ENCODE measurements around the gene SLC24A4. TPM values are rescaled to one million over a fixed set of nuclear protein-coding genes. Genes with fewer than 3 reads are reported as not detected.

The SLC24A4 gene
- total RNA-seq, 1 donor from 2014 or later, result not detected

DNA sequence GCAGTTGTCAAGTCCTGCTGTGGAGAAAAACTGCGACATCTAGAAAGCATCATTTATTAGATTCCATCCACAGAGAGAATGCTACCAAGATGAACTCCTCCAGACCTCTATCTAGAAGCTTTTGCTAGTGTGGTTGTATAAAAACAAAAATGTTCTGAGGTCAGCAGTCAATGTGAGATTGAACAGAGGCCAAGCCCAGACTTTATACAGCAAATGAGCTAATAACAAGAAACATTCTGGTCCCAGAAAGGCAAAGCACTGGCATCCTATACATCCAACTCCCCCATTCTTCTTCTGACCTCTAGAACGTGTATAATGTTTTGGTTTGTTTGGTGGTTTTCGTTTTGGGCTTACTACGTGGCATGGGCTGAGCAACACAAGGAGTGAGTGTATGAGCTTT is 163.9 kb downstream of the SLC24A4 start:
- TF ChIP-seq, protein P1, sequence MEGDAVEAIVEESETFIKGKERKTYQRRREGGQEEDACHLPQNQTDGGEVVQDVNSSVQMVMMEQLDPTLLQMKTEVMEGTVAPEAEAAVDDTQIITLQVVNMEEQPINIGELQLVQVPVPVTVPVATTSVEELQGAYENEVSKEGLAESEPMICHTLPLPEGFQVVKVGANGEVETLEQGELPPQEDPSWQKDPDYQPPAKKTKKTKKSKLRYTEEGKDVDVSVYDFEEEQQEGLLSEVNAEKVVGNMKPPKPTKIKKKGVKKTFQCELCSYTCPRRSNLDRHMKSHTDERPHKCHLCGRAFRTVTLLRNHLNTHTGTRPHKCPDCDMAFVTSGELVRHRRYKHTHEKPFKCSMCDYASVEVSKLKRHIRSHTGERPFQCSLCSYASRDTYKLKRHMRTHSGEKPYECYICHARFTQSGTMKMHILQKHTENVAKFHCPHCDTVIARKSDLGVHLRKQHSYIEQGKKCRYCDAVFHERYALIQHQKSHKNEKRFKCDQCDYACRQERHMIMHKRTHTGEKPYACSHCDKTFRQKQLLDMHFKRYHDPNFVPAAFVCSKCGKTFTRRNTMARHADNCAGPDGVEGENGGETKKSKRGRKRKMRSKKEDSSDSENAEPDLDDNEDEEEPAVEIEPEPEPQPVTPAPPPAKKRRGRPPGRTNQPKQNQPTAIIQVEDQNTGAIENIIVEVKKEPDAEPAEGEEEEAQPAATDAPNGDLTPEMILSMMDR (IDR thresholded peaks at IDR 0.05; ENCODE audit: insufficient read depth, low read length, severe bottlenecking), result no peak
- no peaks in the 10 kb centered on the region for H3K27me3 ChIP-seq (ENCODE audit: control insufficient read depth, insufficient read depth, low read length)
- H3K4me3 ChIP-seq (ENCODE audit: low read depth, low read length), result no peak overlapping the region
- H3K36me3 ChIP-seq (ENCODE audit: control insufficient read depth, insufficient read depth, low read length), result no peaks in the 10 kb centered on the region
- DNase-seq (ENCODE audit: low read depth) (no peak), FAIRE-seq (no peak)

DNA sequence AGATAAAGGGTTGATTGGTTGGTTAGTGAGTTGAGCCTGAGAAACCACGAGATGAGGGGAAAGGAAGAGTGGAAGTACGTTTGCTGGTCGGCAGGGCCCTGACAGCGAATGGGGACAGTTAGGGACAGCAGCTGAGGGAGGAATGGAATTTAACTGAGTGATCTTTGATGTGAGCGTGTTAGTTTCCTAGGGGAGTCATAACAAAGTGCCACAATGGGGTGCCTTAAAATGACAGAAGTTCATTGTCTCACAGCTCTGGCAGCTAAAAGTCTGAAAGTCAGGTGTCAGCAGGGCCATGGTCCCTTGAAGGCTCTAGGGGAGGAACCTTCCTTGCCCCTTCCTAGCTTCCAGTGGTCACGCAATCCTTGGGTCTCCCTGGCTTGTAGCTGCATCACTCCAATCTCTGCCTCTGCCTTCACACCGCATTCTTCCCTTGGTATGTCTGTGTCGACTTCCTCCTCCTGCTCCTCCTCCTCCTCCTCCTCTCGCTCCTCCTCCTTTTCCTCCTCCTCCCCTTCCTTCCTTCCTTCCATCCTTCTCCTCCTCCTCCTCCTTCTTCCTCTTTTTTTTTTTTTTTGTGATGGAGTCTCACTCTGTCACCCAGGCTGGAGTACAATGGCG is 164.7 kb downstream of the SLC24A4 start:
- DNase-seq (ENCODE audit: low read depth) (no peak), FAIRE-seq (peak; percentile 72)
- TF ChIP-seq, protein P1 (IDR thresholded peaks at IDR 0.05; ENCODE audit: insufficient read depth, low read length, severe bottlenecking), result no peak

DNA sequence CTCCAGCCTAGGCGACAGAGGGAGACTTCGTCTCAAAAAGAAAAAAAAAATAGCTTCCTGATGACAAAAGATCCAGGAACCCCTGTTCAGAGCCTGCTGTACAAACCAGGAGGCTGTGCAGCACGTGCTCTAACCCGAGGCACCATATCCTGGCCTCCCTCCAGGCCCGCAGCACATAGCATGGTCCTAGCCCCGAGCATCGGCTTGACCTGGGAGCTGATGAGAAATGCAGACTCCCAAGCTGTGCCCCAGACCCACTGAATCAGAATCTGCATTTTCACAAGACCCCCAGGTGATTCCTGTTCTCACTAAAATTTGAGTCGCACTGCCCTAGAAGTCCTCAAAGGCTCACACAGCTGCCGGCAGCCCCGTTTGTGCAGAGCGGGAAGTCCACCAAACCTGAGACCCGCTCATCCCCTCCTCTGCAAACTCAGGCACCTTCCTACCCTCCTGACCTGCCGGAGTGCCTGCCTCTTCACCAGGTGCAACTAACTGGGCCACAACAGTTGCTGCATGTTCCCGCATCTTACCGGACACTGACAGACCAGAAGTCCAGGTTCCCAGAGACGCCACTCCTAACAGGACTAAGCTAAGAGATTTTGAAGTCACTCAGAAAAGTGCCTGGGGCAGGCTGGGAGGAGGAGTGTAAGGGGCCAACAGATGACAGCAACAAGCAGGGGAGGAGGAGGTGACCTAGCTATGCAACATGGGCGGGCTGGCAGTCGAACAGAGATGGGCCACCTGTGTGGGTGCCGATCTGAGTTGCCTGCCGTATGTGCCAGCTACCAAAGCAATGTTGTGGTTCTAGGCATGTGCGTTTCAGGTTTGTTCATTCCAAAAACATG is 166.7 kb downstream of the SLC24A4 start:
- TF ChIP-seq, protein P1 (IDR thresholded peaks at IDR 0.05; ENCODE audit: insufficient read depth, low read length, severe bottlenecking), result no peak
- FAIRE-seq (no peak), DNase-seq (ENCODE audit: low read depth) (no peak)
- Histone ChIP-seq H3K27me3 (ENCODE audit: control insufficient read depth, insufficient read depth, low read length) (no peaks in the 10 kb centered on the region), H3K4me3 (ENCODE audit: low read depth, low read length) (no peak overlapping the region), H3K36me3 (ENCODE audit: control insufficient read depth, insufficient read depth, low read length) (no peaks in the 10 kb centered on the region)

More for the DNA sequence above, 164.7 kb downstream of the SLC24A4 start:
- Histone ChIP-seq H3K27me3 (ENCODE audit: control insufficient read depth, insufficient read depth, low read length) (no peaks in the 10 kb centered on the region), H3K4me3 (ENCODE audit: low read depth, low read length) (no peak overlapping the region), H3K36me3 (ENCODE audit: control insufficient read depth, insufficient read depth, low read length) (no peaks in the 10 kb centered on the region)

DNA sequence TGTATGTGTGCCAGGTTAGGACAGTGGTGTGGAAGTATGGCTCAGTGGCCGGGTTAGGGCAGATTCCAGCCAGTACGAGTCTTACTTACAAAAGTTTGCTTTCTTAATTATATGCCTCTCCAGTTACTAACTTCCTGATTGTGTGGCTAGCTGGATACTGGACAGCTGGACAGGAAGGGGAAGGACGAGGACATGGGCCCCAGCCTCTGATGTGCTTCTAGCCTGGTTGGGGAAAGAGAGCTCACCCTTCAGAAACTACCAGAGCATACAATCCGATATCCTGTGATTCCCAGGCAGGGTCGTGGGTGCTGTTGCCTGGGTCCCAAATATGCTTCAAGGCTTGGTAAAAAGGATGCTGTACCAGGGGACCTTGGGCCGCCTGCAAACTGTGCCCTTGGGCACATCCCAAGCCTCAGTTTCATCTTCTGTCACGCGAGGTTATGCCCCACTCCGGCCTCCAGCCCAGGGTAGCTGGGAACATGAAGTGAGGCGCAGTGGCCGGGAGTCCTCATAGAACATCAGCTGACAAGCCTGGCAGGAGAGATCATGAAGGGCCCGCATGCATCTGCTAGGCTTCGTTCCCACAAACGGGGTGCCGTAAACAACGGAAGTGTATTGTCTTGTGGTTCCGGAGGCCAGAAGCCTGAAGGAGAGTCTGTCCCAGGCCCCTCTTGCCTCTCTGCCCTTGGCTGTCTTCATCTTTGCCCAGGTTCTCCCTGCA is 167.4 kb downstream of the SLC24A4 start:
- TF ChIP-seq, protein P1 (IDR thresholded peaks at IDR 0.05; ENCODE audit: insufficient read depth, low read length, severe bottlenecking), result no peak
- no peaks in the 10 kb centered on the region for H3K36me3 ChIP-seq (ENCODE audit: control insufficient read depth, insufficient read depth, low read length)
- DNase-seq (ENCODE audit: low read depth) (no peak), FAIRE-seq (no peak)
- no peak overlapping the region for H3K4me3 ChIP-seq (ENCODE audit: low read depth, low read length)
- no peaks in the 10 kb centered on the region for H3K27me3 ChIP-seq (ENCODE audit: control insufficient read depth, insufficient read depth, low read length)

DNA sequence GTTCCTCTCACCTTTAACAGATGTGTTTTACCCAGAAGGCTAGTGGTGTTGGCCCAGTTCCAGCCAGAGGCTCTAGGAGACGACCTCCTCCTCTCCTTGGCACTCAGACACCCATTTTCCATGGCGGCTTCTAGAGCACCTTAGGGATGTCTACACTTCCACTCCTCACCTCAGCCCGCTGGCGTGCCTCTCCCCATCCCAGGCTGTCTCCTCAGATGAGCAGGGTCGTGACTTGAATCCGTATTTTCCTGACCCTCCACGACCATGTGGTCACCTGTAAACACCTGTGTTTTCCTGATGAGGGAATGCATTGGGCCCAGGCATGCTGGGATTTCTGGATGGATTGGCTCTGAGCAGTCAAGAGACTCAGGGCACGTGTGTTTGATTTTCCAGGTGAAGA is 168.8 kb downstream of the SLC24A4 start:
- Histone ChIP-seq H3K27me3 (ENCODE audit: control insufficient read depth, insufficient read depth, low read length) (no peaks in the 10 kb centered on the region), H3K36me3 (ENCODE audit: control insufficient read depth, insufficient read depth, low read length) (no peaks in the 10 kb centered on the region), H3K4me3 (ENCODE audit: low read depth, low read length) (no peak overlapping the region)
- TF ChIP-seq, protein P1 (IDR thresholded peaks at IDR 0.05; ENCODE audit: insufficient read depth, low read length, severe bottlenecking), result no peak
- FAIRE-seq, result no peak
- no peak for DNase-seq (ENCODE audit: low read depth)

Measured in bronchial epithelial cell (primary cell).